Suprapubic skin (tissue), 4 donors: ENCODE data around the gene KCNJ9.

Source experiments
- EP300 ChIP-seq: sonication (generic); formaldehyde crosslinking; IDR thresholded peaks from one replicate; pipeline ENCODE4 v1.6.1; 2017; ENCODE audit warnings: antibody characterized with exemption
- POLR2A ChIP-seq, 2 donors: fragments of 450-650 bp; IDR thresholded peaks; one replicate each; pipeline ENCODE4 v1.6.1; 2017; ENCODE audit warnings: antibody characterized with exemption in 2 of 2, mild to moderate bottlenecking in 2 of 2, moderate library complexity in 2 of 2
- POLR2AphosphoS5 ChIP-seq, 3 donors: sonication (generic); formaldehyde crosslinking; IDR thresholded peaks; one replicate each; pipeline ENCODE4 v1.6.1; 2017; ENCODE audit warnings: antibody characterized with exemption in 3 of 3
- TF ChIP-seq, protein P1 (sequence below), 2 donors: fragments of 200-600 bp in 1 of 2; fragments of 450-650 bp in 1 of 2; sonication (generic) in 1 of 2; IDR thresholded peaks; one replicate each; pipeline ENCODE4 v1.5.1; 2016 to 2019; ENCODE audit warnings: antibody characterized with exemption in 2 of 2, mild to moderate bottlenecking in 1 of 2, moderate library complexity in 1 of 2

DNA sequence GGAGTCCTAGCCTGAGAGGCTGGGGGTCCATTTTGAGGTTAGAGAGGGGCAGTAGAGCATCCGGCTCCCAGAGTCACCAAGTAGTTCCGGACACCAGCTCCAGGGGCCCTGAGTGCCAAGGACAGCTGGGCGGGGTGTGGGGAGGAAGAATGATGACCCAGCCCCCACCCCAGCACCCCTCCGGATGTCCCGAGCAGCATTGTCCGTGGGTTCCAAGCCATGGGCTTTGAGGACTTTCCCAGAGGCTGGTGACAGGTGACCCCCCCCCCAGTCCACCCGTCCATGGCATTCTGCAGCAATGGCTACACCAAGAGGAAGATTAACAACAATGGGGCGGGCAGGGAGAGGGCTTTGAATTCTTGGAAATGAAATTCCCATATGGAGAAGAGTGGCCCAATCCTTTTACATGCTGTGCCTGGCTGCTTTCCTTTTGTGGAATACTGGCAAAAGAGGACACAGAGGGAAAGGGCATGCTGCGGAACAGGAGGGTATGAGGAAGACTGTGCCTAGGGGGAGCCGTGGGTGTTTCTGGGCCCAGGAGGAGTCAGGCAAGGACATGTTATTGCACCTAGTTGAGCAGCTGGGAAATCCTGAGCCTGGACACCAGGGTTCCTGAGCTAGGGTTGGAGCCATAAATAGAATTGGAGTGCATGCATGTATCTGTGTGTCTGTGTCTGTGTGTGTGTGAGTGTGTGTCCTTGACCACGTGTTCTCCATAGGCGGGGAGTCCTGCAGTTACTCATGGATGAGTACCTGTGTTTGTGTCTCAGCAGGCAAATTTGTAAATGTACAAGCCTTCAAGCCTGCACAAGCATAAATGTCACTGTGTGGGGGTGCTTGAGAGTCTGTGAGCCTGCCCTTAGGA, 35.2 kb downstream of the KCNJ9 start:
- TF ChIP-seq, protein P1, sequence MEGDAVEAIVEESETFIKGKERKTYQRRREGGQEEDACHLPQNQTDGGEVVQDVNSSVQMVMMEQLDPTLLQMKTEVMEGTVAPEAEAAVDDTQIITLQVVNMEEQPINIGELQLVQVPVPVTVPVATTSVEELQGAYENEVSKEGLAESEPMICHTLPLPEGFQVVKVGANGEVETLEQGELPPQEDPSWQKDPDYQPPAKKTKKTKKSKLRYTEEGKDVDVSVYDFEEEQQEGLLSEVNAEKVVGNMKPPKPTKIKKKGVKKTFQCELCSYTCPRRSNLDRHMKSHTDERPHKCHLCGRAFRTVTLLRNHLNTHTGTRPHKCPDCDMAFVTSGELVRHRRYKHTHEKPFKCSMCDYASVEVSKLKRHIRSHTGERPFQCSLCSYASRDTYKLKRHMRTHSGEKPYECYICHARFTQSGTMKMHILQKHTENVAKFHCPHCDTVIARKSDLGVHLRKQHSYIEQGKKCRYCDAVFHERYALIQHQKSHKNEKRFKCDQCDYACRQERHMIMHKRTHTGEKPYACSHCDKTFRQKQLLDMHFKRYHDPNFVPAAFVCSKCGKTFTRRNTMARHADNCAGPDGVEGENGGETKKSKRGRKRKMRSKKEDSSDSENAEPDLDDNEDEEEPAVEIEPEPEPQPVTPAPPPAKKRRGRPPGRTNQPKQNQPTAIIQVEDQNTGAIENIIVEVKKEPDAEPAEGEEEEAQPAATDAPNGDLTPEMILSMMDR (IDR thresholded peaks at IDR 0.05) = no peak
- no peak for TF ChIP-seq POLR2A (IDR thresholded peaks at IDR 0.05)
- no peak for TF ChIP-seq POLR2AphosphoS5 (IDR thresholded peaks at IDR 0.05)
- no peak for TF ChIP-seq EP300
